HepG2 (cell line): ENCODE data around the gene AUTS2. TPM values are rescaled to one million over a fixed set of nuclear protein-coding genes. Genes with fewer than 3 reads are reported as not detected.

ENCODE experiments used
- ATAC-seq: fragments of 200-7000 bp; cut with Tn5 transposase; 3 replicates; pipeline ENCODE4 v1.9.1; 2020; ENCODE audit warnings: mild to moderate bottlenecking, moderate library complexity
- BruUV-seq: library from RNA; stranded (reverse); fragments of 400-500 nt; replicated peaks from 2 replicates; lab custom pipeline; 2021; lab: Mats Ljungman, UMichigan
- CTCF ChIA-PET: fragments of 300-600 bp; formaldehyde crosslinking; extraction: SDS; loops from one replicate; lab custom pipeline; 2021; ENCODE audit warnings: low total read pairs, inconsistent platforms, low intra/inter-chr PET ratio; lab: Yijun Ruan, JAX
- POLR2A ChIA-PET: fragments of 350-600 bp; sonication (Branson Sonifier 250); formaldehyde crosslinking; loops from one replicate; lab custom pipeline; 2020; ENCODE audit warnings: antibody characterized with exemption, inconsistent platforms; lab: Yijun Ruan, JAX
- DNase-seq: peaks from one replicate; pipeline ENCODE4 v3.0.0-alpha.2; 2015; ENCODE audit warnings: low spot score
- FAIRE-seq: peaks from 3 replicates; lab custom pipeline; 2011; peaks lifted over from hg19 to GRCh38; lab: Jason Lieb, UNC
- H2AFZ ChIP-seq: one replicate; pipeline ENCODE4 v1.6.1; 2011; ENCODE audit warnings: low read length, inconsistent platforms
- H3K27ac ChIP-seq: fragments of 300-600 bp; 3 replicates; pipeline ENCODE4 v1.8.0; 2011; ENCODE audit warnings: mixed run types, mild to moderate bottlenecking, mixed read lengths, low read length, inconsistent platforms; ENCODE audit not compliant: insufficient read depth; ENCODE audit errors: extremely low read length
- H3K27me3 ChIP-seq, 2 experiments: fragments of 200-600 bp in 1 of 2; 2 replicates in 1 of 2; 3 replicates in 1 of 2; pipeline versions ENCODE4 v1.6.0 to v1.8.0; 2011; ENCODE audit warnings: low read length in 2 of 2, mild to moderate bottlenecking in 2 of 2, moderate library complexity in 2 of 2, inconsistent platforms in 1 of 2; ENCODE audit not compliant: insufficient read depth in 2 of 2, control insufficient read depth in 1 of 2
- H3K36me3 ChIP-seq, 2 experiments: fragments of 200-600 bp in 1 of 2; replicated peaks in 1 of 2; 2 replicates in 1 of 2; 3 replicates in 1 of 2; pipeline versions ENCODE4 v1.5.1 to v1.8.0; 2011; ENCODE audit warnings: low read length in 2 of 2, inconsistent platforms in 1 of 2; ENCODE audit not compliant: insufficient read depth in 2 of 2, control insufficient read depth in 1 of 2
- H3K4me1 ChIP-seq: 2 replicates; pipeline ENCODE4 v1.5.1; 2012; ENCODE audit warnings: low read length, inconsistent platforms; ENCODE audit not compliant: insufficient read depth
- H3K4me2 ChIP-seq: 2 replicates; pipeline ENCODE4 v1.6.0; 2011; ENCODE audit warnings: low read depth, low read length, inconsistent platforms
- H3K4me3 ChIP-seq, 3 experiments: fragments of 200-600 bp in 1 of 3; sonication (generic), shearing (Covaris generic) in 1 of 3; replicated peaks in 1 of 3; 2 replicates each; pipeline ENCODE4 v1.5.1; 2011 to 2016; ENCODE audit warnings: low read length in 3 of 3, inconsistent platforms in 2 of 3, low read depth in 2 of 3, mild to moderate bottlenecking in 2 of 3, control low read depth in 1 of 3, mixed read lengths in 1 of 3; ENCODE audit not compliant: insufficient read depth in 1 of 3
- H3K79me2 ChIP-seq: one replicate; pipeline ENCODE4 v1.6.1; 2011; ENCODE audit warnings: low read length, inconsistent platforms; ENCODE audit not compliant: insufficient read depth
- H3K9ac ChIP-seq: 2 replicates; pipeline ENCODE4 v1.6.0; 2011; ENCODE audit warnings: mild to moderate bottlenecking, low read depth, low read length, inconsistent platforms; ENCODE audit not compliant: insufficient read depth
- H3K9me3 ChIP-seq: 2 replicates; pipeline ENCODE4 v1.5.1; 2012; ENCODE audit warnings: mild to moderate bottlenecking, low read length
- H4K20me1 ChIP-seq: 2 replicates; pipeline ENCODE4 v1.6.0; 2011; ENCODE audit warnings: inconsistent platforms, mild to moderate bottlenecking, low read length, moderate library complexity; ENCODE audit not compliant: insufficient read depth
- CAMTA2 ChIP-seq: sonication (generic); formaldehyde crosslinking; IDR thresholded peaks from 2 replicates; pipeline ENCODE4 v1.4.0; 2020; ENCODE audit warnings: mild to moderate bottlenecking, missing genetic modification reagents, borderline replicate concordance
- HNRNPK ChIP-seq: fragments of 200-400 bp; formaldehyde crosslinking; IDR thresholded peaks from 2 replicates; pipeline ENCODE4 v1.6.1; 2018; ENCODE audit warnings: low read length, low read depth, moderate library complexity, mild to moderate bottlenecking; ENCODE audit not compliant: poor library complexity, severe bottlenecking
- SRF ChIP-seq: IDR thresholded peaks from 2 replicates; pipeline ENCODE4 v1.6.1; 2011; ENCODE audit warnings: mild to moderate bottlenecking, low read depth, low read length, moderate library complexity
- TEAD2 ChIP-seq: sonication (generic); formaldehyde crosslinking; IDR thresholded peaks from 2 replicates; pipeline ENCODE4 v1.9.0; 2021; ENCODE audit warnings: missing genetic modification reagents
- ZNF12 ChIP-seq: sonication (generic); formaldehyde crosslinking; IDR thresholded peaks from 2 replicates; pipeline ENCODE4 v1.5.0; 2020; ENCODE audit warnings: missing genetic modification reagents
- ZNF251 ChIP-seq: sonication (generic); formaldehyde crosslinking; IDR thresholded peaks from 2 replicates; pipeline ENCODE4 v1.9.0; 2021; ENCODE audit warnings: mild to moderate bottlenecking, missing genetic modification reagents
- ZNF446 ChIP-seq: sonication (generic); formaldehyde crosslinking; IDR thresholded peaks from 2 replicates; pipeline ENCODE4 v1.5.0; 2020; ENCODE audit warnings: mild to moderate bottlenecking, missing genetic modification reagents
- ZNF614 ChIP-seq: IDR thresholded peaks from 2 replicates; pipeline ENCODE4 v1.6.1; 2018; ENCODE audit warnings: missing biosample characterization, missing genetic modification reagents, inconsistent platforms, borderline replicate concordance
- WGBS: methylation state at CpG from one replicate; pipeline ENCODE4 v1.1.6; 2017; ENCODE audit warnings: low lambda C conversion rate; 5-methylcytosine and 5-hydroxymethylcytosine counted together
- in situ Hi-C: cut with HindIII; loops from 2 replicates; pipeline ENCODE4 v1.10.0; 2017; ENCODE audit warnings: low pct_unique_long_range_greater_than_20kb; ENCODE audit not compliant: extremely low pct_ligation_motif_present
- intact Hi-C: fragments of 100-400 bp; cut with micrococcal nuclease; formaldehyde crosslinking; loops from one replicate; pipeline ENCODE4 v1.10.0; 2022; ENCODE audit not compliant: unreplicated experiment
- polyA plus RNA-seq, 8 experiments: library from polyadenylated mRNA; depleted of rRNA in 3 of 8; stranded (reverse) in 7 of 8; unstranded in 1 of 8; fragments of >200 nt; fragmentation: Illumina TruSeq in 4 of 8; extraction: Trizol in 4 of 8; gene quantifications; 2 replicates each; pipeline versions ENCODE4 v1.2.1 to v1.2.3, GENCODE V29; 2011 to 2016; ENCODE audit warnings: low read depth in 4 of 8, missing spikeins in 1 of 8, mixed read lengths in 1 of 8; ENCODE audit not compliant: insufficient read depth in 1 of 8
- total RNA-seq, 5 experiments: library from RNA; depleted of rRNA; stranded (reverse); fragments of >200 nt; fragmentation: Illumina TruSeq; extraction: Trizol; gene quantifications; 2 replicates each; pipeline ENCODE4 v1.2.3, GENCODE V29; 2016; ENCODE audit warnings: low read depth in 1 of 5
- TF ChIP-seq, protein P1 (sequence below): sonication (generic); formaldehyde crosslinking; IDR thresholded peaks from 2 replicates; pipeline ENCODE4 v1.9.0; 2021; ENCODE audit warnings: missing genetic modification reagents, borderline replicate concordance
- TF ChIP-seq, protein P2 (sequence below): sonication (generic); formaldehyde crosslinking; IDR thresholded peaks from 2 replicates; pipeline ENCODE4 v1.4.0; 2020; ENCODE audit warnings: mild to moderate bottlenecking, missing genetic modification reagents
- TF ChIP-seq, protein P3 (sequence below), 2 experiments: sonication (generic) in 1 of 2; formaldehyde crosslinking in 1 of 2; IDR thresholded peaks; 2 replicates each; pipeline versions ENCODE4 v1.4.0 to v1.6.1; 2018 to 2020; ENCODE audit warnings: missing genetic modification reagents in 2 of 2, borderline replicate concordance in 1 of 2, low read depth in 1 of 2, mild to moderate bottlenecking in 1 of 2, missing biosample characterization in 1 of 2

AUTS2 gene
- total and polyA plus RNA-seq, 2 of the 13 experiments (the other 11 are each of a cell fraction or from before 2014, with no cell fraction given): 0.38 TPM; not detected in 1

DNA sequence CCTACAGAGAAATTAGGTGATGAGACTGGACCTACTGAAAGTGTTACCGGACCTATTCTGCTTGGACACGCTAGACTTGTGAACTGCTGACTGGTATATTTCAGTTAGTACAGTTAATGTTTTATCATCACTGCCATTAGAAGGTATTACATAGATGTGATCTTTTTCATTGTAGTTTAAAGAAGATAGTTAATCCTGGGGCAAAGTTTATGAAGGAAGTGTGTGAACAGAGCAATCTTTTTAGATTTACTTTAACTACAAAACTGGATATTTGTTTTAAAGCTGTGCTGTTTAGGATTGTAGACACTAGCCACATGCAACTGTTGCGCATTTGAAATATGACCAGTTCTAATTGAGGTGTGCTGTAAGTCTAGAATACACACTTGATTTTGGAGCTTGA, 446.7 kb downstream of the AUTS2 start:
- no peaks in the 10 kb centered on the region for H3K79me2 ChIP-seq
- no TSS peak for BruUV-seq
- no peak overlapping the region for H3K4me2 ChIP-seq
- POLR2A ChIA-PET: no interaction called here
- CTCF ChIA-PET: no interaction called here
- intact Hi-C loops (no loop called here), in situ Hi-C loops (no loop called here)
- no peaks in the 10 kb centered on the region for H3K4me1 ChIP-seq
- WGBS: 36% methylated on average over 3 of the region's 3 CpGs
- FAIRE-seq (no peak), ATAC-seq (no peak), DNase-seq (no peak)
- H3K9me3 ChIP-seq: no peaks in the 10 kb centered on the region
- H4K20me1 ChIP-seq: no peaks in the 10 kb centered on the region
- H3K4me3 ChIP-seq: no peak overlapping the region
- H3K27me3 ChIP-seq: no peaks in the 10 kb centered on the region
- H3K36me3 ChIP-seq: no peaks in the 10 kb centered on the region
- no peak overlapping the region for H2AFZ ChIP-seq
- H3K9ac ChIP-seq: no peak overlapping the region
- H3K27ac ChIP-seq: no peak overlapping the region
- TF ChIP-seq ZNF446 (CRISPR knock-in tag): no peak
- TF ChIP-seq ZNF251: no peak
- TF ChIP-seq ZNF12 (CRISPR knock-in tag): no peak
- no peak for TF ChIP-seq CAMTA2 (CRISPR knock-in tag)
- TF ChIP-seq TEAD2 (CRISPR knock-in tag): no peak
- TF ChIP-seq, protein P1, sequence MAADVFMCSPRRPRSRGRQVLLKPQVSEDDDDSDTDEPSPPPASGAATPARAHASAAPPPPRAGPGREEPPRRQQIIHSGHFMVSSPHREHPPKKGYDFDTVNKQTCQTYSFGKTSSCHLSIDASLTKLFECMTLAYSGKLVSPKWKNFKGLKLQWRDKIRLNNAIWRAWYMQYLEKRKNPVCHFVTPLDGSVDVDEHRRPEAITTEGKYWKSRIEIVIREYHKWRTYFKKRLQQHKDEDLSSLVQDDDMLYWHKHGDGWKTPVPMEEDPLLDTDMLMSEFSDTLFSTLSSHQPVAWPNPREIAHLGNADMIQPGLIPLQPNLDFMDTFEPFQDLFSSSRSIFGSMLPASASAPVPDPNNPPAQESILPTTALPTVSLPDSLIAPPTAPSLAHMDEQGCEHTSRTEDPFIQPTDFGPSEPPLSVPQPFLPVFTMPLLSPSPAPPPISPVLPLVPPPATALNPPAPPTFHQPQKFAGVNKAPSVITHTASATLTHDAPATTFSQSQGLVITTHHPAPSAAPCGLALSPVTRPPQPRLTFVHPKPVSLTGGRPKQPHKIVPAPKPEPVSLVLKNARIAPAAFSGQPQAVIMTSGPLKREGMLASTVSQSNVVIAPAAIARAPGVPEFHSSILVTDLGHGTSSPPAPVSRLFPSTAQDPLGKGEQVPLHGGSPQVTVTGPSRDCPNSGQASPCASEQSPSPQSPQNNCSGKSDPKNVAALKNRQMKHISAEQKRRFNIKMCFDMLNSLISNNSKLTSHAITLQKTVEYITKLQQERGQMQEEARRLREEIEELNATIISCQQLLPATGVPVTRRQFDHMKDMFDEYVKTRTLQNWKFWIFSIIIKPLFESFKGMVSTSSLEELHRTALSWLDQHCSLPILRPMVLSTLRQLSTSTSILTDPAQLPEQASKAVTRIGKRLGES (CRISPR knock-in tag): no peak
- TF ChIP-seq ZNF614 (CRISPR knock-in tag): no peak
- no peak for TF ChIP-seq SRF
- no peak for TF ChIP-seq HNRNPK
- TF ChIP-seq, protein P2, sequence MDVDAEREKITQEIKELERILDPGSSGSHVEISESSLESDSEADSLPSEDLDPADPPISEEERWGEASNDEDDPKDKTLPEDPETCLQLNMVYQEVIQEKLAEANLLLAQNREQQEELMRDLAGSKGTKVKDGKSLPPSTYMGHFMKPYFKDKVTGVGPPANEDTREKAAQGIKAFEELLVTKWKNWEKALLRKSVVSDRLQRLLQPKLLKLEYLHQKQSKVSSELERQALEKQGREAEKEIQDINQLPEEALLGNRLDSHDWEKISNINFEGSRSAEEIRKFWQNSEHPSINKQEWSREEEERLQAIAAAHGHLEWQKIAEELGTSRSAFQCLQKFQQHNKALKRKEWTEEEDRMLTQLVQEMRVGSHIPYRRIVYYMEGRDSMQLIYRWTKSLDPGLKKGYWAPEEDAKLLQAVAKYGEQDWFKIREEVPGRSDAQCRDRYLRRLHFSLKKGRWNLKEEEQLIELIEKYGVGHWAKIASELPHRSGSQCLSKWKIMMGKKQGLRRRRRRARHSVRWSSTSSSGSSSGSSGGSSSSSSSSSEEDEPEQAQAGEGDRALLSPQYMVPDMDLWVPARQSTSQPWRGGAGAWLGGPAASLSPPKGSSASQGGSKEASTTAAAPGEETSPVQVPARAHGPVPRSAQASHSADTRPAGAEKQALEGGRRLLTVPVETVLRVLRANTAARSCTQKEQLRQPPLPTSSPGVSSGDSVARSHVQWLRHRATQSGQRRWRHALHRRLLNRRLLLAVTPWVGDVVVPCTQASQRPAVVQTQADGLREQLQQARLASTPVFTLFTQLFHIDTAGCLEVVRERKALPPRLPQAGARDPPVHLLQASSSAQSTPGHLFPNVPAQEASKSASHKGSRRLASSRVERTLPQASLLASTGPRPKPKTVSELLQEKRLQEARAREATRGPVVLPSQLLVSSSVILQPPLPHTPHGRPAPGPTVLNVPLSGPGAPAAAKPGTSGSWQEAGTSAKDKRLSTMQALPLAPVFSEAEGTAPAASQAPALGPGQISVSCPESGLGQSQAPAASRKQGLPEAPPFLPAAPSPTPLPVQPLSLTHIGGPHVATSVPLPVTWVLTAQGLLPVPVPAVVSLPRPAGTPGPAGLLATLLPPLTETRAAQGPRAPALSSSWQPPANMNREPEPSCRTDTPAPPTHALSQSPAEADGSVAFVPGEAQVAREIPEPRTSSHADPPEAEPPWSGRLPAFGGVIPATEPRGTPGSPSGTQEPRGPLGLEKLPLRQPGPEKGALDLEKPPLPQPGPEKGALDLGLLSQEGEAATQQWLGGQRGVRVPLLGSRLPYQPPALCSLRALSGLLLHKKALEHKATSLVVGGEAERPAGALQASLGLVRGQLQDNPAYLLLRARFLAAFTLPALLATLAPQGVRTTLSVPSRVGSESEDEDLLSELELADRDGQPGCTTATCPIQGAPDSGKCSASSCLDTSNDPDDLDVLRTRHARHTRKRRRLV: no peak
- TF ChIP-seq, protein P3, sequence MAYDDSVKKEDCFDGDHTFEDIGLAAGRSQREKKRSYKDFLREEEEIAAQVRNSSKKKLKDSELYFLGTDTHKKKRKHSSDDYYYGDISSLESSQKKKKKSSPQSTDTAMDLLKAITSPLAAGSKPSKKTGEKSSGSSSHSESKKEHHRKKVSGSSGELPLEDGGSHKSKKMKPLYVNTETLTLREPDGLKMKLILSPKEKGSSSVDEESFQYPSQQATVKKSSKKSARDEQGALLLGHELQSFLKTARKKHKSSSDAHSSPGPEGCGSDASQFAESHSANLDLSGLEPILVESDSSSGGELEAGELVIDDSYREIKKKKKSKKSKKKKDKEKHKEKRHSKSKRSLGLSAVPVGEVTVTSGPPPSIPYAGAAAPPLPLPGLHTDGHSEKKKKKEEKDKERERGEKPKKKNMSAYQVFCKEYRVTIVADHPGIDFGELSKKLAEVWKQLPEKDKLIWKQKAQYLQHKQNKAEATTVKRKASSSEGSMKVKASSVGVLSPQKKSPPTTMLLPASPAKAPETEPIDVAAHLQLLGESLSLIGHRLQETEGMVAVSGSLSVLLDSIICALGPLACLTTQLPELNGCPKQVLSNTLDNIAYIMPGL (CRISPR knock-in tag; IDR thresholded peaks at IDR 0.05; ENCODE audit: borderline replicate concordance in 1 of 2, low read depth in 1 of 2): no peak
